Panc1 (cell line): ENCODE data around the gene TMEM131.

Experiments
- POLR2AphosphoS5 ChIP-seq: IDR thresholded peaks from 2 replicates; pipeline ENCODE4 v1.6.1; 2012; ENCODE audit warnings: mild to moderate bottlenecking, low read depth, low read length, moderate library complexity
- SIN3A ChIP-seq: IDR thresholded peaks from 2 replicates; pipeline ENCODE4 v1.6.1; 2012; ENCODE audit warnings: low read depth, mild to moderate bottlenecking, low read length, moderate library complexity, borderline replicate concordance; ENCODE audit not compliant: insufficient read depth
- TCF7L2 ChIP-seq: IDR thresholded peaks from 2 replicates; pipeline ENCODE4 v1.6.1; 2011; ENCODE audit warnings: mild to moderate bottlenecking, low read depth, low read length, inconsistent platforms
- TF ChIP-seq, protein P1 (sequence below): fragments of 450-650 bp; IDR thresholded peaks from 2 replicates; pipeline ENCODE4 v1.5.1; 2017; ENCODE audit warnings: mild to moderate bottlenecking
- TF ChIP-seq, protein P2 (sequence below), 2 experiments: IDR thresholded peaks; 2 replicates each; pipeline ENCODE4 v1.6.1; 2011 to 2012; ENCODE audit warnings: low read depth in 2 of 2, control low read depth in 1 of 2, low read length in 1 of 2, mild to moderate bottlenecking in 1 of 2, moderate library complexity in 1 of 2; ENCODE audit not compliant: insufficient read depth in 1 of 2

DNA sequence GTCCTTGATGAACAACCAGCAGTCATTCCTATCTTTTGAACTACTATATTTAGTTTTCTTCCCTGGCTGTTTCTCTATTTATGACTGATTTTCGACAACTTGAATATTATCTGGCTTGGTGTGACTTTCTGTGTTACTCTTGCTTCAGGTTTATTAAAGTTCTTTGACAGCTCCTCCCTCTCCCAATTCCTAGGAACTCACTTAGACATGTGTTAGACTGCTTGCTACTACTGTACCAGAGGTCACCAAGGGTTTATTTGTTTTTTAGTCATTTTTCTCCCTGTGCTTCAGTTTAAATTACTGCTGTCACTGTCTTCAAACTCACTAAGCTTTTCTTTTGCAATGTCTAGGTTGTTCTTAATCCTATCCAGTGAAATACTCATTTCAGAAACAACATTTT is 90.5 kb downstream of the TMEM131 start:
- TF ChIP-seq, protein P1, sequence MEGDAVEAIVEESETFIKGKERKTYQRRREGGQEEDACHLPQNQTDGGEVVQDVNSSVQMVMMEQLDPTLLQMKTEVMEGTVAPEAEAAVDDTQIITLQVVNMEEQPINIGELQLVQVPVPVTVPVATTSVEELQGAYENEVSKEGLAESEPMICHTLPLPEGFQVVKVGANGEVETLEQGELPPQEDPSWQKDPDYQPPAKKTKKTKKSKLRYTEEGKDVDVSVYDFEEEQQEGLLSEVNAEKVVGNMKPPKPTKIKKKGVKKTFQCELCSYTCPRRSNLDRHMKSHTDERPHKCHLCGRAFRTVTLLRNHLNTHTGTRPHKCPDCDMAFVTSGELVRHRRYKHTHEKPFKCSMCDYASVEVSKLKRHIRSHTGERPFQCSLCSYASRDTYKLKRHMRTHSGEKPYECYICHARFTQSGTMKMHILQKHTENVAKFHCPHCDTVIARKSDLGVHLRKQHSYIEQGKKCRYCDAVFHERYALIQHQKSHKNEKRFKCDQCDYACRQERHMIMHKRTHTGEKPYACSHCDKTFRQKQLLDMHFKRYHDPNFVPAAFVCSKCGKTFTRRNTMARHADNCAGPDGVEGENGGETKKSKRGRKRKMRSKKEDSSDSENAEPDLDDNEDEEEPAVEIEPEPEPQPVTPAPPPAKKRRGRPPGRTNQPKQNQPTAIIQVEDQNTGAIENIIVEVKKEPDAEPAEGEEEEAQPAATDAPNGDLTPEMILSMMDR: no peak
- TF ChIP-seq POLR2AphosphoS5 (no peak), TCF7L2 (no peak), SIN3A (no peak)
- TF ChIP-seq, protein P2, sequence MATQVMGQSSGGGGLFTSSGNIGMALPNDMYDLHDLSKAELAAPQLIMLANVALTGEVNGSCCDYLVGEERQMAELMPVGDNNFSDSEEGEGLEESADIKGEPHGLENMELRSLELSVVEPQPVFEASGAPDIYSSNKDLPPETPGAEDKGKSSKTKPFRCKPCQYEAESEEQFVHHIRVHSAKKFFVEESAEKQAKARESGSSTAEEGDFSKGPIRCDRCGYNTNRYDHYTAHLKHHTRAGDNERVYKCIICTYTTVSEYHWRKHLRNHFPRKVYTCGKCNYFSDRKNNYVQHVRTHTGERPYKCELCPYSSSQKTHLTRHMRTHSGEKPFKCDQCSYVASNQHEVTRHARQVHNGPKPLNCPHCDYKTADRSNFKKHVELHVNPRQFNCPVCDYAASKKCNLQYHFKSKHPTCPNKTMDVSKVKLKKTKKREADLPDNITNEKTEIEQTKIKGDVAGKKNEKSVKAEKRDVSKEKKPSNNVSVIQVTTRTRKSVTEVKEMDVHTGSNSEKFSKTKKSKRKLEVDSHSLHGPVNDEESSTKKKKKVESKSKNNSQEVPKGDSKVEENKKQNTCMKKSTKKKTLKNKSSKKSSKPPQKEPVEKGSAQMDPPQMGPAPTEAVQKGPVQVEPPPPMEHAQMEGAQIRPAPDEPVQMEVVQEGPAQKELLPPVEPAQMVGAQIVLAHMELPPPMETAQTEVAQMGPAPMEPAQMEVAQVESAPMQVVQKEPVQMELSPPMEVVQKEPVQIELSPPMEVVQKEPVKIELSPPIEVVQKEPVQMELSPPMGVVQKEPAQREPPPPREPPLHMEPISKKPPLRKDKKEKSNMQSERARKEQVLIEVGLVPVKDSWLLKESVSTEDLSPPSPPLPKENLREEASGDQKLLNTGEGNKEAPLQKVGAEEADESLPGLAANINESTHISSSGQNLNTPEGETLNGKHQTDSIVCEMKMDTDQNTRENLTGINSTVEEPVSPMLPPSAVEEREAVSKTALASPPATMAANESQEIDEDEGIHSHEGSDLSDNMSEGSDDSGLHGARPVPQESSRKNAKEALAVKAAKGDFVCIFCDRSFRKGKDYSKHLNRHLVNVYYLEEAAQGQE (IDR thresholded peaks at IDR 0.05; ENCODE audit: insufficient read depth in 1 of 2, low read depth in 2 of 2, low read length in 1 of 2): no peak
